Stimulated activated CD8-positive, alpha-beta memory T cell treated with anti-CD3 and anti-CD28 coated beads, Interleukin-12 subunit alpha, Interleukin-12 subunit beta, amount 100 ng/mL, for 24 hours (primary cell): ENCODE measurements around the gene OLFML1.
"Not testable (repeated sequence)": the region's sequence is repeated elsewhere in the genome, so short reads cannot be mapped to it uniquely, and the experiment has no call there.

Experiments
- DNase-seq: peaks from one replicate; pipeline ENCODE4 v3.0.0-alpha.2; 2020; ENCODE audit errors: extremely low read depth

The OLFML1 gene

DNA sequence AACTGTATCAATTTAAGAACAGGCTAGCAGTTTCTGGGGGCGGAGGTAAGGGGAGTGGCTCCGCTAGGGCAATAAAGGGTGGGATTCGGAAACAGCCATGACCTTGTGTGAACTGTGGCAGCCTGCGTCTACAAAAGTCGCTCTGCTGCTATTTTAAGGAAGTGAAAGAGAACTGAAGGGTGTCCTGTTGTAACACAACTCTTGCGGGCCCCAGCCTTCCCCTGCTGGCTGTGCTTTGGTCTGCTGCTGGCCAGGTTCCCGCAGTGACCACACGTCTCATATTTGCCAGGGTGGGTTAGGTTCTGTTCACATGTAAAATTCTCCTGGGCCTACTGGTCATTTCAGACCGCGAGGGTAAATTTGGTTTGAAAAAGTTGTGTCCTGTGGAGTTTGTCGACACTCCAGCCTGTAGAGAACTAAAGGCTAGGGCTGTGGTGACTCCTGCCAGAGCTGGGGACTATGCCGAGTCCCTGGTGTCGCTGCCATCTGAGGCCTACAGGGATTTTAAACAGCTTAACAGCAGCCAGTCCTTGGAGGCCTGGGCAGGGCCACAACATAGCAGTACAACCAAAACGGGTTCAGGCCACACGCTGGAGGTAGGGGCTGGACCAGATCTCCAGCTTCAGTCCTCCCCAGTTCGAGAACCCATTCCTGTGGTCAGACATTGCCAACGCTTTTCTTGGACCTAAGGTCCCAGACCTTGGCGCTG lies 27.4 kb downstream of the OLFML1 start:
- no peak for DNase-seq

DNA sequence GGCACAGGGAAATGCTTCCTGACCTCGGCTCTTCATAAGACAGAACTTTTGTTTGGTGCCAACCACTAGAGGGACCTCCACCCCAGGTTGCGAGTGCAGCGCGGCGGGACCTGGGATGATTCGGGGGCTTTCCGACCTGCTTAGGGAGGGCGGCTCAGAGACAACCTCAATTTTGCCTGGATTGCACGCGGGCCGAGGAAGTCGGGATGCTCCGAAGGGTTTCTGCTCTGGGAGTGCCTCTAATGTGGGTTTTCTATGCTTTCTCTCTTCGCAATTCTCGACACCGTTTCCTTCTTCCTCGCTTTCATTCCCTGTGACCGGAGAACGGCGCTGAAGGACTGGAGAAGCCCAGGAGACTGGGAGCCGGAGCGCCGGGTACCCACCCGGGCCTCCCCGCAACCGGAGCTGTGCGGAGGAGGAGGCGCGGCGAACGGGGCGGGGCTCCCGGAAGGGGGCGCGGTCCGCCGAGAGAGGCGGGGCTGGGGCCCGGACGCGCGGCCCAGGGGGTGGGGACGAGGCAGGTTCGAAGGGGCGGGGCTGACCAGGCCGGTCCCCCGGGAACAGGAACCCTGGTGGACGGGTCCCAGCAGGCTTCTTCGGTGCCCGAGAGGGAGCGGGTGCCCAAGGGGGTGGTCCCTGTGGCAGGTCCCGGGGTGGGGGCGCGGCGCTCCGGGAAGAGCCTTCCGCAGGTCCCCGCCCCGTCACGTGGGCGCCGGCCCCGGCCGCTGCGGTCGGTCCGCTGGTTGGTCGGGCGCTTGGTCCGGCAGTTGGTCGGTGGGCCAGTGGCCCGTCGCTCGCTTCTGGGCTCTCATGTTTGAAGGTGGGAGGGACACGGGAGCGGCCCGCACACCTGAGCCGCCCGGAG lies 28.2 kb downstream of the OLFML1 start, which contains the start of gene PPFIBP2:
Gene PPFIBP2, plus strand, starts transcription at position 766 of the 865 bp plus-strand sequence. CDS start 35,477 bp downstream, outside the sequence.
- DNase-seq, result peak; percentile 45

DNA sequence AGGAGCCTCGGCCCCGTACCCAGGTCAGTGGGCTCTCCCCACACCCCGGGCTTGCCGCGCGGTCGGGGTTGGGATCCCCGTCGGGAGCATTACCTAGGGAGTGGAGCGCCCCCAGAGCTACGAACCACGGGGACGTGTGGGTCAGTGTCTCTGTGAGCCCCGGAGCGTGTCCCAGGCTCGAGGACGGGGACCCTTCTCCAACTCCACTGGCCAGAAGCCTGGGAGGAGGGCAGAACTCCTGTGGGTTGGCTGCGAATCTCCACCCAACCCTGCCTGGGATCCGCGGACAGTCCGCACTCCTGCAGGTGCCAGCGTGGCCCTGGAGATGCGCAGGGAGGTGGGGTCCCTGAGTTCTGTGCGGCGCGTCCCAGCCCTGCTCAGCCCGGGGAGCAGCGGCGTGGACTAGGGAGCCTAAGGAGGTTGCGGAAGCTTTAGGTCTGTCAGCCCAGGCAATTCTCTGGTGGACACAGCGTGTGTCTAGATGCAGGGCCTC lies 28.8 kb downstream of the OLFML1 start:
- no peak for DNase-seq

DNA sequence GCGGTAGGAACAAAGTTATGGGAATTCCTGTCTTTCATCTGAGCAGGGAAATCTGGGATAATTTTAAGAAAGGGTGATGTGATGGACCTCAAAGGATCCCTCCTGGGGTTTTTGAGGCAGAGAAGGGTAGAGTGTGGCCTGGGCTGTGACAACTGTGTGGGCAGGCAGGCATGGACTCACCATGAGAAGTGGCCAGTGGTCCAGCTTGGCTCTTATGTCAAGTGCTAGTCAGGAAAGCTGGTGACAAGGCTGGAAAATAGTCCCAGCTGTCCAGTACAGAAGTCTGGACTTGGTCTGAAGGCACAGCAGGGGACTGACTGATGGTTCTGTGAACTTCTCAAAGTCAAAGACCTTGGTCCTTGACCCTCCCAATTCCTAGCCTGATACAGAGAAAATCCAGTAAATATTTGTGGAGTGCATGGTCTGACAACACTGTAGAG lies 30.2 kb downstream of the OLFML1 start:
- no peak for DNase-seq

DNA sequence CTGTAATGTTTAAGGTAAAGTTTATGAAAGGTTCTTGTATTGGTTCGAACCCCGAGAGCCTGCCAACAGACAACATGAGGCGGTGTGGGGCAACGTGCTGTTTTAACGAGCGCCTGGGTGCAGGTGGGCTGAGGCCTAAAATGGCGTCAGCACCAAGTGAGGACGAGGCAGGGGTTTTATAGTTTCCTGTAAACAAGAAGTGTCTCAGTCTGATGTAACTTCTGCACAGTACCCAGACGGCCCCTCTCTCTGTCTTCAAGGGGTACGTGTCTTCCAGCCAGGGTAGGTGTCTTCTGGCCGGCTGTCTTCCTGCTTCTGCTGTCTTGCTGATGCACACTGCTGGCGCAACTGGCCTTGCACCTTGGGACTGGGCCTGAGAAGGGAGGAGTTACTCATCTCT lies 31.2 kb downstream of the OLFML1 start:
- DNase-seq, result no peak

DNA sequence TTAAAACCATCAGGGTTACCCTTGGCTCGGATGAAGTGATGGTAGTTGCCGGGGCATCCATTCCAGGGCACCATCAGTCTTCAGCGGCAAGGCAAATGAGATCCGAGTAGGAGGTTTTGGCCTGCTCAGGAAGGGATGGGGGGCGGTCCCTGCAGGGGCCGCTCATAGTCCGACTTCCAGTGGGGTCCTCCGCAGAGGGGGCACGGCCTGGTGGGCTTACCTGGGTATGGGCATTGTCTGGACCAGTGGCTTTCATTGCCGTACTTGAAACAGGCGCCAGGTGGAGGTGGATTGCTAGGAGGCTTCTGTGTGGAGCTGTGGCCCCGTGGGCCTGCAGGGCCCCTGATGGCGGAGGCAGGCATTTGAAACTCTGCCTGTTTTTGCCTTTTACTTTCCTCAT lies 32.4 kb downstream of the OLFML1 start:
- not testable (repeated sequence) for DNase-seq

DNA sequence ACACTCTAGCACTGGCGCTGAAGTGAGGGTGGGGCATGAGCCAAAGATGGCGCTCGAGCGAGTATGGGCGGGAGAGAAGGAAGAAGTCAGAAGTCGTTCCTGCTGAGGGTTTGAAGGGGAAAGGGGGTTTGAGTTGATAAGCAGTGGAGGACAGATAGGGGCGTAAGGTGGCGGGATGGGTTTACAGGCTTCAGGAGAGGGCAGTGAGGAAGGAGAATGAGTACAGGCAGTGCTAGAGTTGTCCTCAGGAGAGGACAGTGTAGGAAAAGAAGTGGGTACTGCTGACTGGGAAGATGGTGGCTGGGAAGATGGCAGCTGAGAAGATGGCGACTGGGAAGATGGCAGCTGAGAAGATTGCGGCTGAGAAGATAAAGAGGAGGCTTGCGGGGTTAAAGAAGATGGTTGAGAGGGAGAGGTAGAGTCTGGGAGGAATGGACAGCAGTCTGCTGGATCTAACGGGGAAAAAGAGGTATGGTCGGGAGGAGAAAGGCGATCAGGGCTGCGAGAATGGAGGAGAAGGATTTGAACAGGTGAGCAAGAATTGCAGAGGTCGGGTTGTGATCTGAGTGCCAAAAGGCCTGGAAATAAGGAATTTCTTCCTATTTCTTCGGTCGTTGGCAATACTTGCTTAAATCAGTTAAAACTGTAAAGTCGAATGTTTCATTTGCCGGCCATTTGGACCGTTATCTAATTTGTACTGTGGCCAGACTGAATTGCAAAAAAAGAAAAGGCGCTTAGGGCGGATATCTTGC lies 33.7 kb downstream of the OLFML1 start:
- DNase-seq, result no peak

DNA sequence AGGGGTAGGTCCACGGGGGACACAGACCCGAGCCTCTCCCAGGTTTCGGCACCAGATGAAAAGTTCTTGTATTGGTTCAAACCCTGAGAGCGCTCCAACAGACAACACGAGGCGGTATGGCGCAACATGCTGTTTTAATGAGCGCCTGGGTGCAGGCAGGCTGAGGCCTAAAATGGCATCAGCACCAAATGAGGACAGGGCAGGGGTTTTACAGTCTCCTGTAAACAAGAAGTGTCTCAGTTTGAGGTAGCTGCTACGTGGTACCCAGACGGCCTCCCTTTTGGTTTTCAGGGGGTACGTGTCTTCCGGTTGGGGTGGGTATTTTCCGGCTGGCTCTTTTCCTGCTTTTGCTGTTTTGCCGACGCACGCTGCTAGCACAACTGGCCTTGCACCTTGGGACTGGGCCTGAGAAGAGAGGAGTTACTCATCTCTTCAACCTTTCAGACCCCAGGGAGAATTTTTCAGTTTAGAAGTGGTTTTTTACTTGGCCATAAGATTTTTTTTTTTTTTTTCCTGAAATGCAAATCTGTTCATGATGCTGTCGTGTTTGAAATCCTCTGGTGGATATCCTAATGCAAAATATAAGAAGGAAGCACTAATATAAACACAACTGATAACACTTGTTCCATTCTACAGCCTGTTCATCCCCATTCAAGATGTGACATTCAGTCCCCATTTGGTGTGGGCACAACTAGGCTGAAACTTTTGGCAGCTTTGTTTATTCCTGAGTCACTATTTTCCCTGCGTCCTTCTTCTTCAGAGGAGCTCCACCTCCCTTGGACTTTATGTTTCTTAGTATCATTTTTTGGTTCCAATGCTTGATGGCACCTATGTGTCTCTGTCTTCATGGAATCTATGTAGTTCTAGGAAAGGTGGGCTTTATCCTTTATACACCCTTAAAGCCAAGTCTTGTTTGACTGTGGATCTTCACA lies 35.0 kb downstream of the OLFML1 start:
- no peak for DNase-seq

DNA sequence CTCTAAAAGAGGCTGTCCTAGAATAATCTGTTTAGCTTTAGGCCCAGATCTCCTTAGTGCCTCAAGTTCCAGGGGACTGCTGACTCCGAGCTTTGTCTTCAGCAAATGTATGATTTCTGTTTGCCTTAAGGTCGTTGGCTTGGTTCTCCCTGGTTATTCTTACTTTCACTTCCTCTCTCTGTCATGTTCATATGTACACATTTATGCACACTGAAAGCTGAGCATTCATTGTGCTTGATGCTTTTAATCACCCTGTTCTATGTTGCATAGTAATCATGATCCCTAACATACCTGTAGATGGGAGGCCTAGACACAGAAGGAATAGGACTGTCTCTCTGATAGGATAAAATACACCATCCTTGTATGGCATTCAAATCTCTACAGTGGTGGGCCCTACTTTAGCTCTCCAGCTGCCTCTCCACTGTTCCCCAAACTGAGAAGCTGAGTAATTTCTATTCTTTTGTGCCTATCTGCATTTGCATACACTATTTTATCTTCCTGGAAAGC lies 35.7 kb downstream of the OLFML1 start:
- DNase-seq, result no peak

DNA sequence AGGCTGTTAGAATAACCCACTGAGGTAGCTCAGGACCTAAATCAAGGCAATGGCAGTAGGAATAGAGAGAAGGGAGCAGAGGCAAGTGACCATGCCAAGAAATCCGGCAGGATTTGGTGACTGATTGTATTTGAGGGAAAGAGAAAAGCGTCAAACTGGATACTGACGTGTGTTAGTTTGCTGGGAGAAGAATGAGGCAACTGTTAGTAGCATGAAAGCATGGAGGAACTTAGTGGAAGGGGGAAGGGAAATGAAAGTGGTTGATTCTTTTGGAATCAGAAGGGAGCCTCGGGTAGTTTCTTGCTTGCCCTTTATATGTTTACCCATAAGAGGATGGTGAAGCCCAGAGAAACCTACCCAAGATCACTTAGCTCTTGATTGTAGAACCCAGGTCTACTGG lies 36.8 kb downstream of the OLFML1 start:
- DNase-seq, result no peak

DNA sequence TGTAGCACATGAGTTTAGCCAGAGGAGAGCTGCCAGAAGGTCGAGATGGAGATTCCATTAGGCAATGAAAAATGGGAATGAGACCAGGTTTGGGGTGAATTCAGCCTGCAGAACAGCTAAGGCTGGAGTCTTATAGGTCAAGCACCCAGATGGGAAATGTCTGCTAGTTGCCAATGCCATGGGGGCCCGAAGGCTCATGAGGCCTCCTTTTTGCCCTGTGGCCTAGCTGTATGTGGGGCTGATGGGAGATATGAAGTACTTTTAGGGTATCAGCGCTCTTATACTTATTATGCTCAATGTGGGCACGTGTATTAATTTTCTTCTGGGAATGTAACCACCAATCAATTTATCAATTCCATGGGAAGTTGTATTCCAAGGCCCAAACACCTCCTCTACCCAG lies 37.2 kb downstream of the OLFML1 start:
- DNase-seq, result no peak

DNA sequence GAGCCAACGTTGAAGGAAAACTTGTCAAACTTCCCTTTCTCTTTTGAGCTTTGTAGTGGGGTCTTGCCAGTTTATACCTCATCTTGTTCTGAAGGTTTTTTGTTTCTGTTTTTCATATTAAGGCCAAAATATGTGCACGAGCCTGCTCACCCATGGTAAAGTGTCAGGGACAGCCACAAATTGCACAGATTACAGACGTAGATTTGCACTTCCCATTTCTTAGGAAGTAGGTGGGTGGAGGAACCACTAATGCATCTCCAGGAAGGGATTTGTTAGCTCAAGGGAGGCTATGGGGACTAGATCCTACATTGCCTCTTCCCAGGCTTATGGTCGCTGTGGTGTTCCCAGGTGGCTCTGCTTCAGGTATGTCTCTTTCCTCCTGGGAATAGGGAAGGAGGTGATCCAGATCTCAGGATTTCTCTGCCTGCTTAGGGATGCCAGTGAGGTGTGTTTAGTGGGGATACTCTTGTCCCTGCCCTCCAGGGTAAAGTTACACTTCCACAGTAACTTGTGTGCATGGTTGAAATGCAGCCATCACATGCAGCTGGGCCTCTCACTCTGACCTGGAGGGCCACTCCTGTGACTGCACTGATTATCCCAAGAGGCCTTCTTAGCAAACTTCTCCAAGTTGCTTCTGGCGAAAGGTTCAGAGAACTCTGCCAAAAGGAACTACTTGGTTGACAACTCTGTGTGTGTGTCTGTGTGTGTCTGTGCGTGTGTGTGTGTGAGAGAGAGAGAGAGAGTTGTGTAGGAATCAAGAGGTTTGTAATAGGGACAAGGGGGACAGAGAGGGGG lies 38.3 kb downstream of the OLFML1 start:
- no peak for DNase-seq

DNA sequence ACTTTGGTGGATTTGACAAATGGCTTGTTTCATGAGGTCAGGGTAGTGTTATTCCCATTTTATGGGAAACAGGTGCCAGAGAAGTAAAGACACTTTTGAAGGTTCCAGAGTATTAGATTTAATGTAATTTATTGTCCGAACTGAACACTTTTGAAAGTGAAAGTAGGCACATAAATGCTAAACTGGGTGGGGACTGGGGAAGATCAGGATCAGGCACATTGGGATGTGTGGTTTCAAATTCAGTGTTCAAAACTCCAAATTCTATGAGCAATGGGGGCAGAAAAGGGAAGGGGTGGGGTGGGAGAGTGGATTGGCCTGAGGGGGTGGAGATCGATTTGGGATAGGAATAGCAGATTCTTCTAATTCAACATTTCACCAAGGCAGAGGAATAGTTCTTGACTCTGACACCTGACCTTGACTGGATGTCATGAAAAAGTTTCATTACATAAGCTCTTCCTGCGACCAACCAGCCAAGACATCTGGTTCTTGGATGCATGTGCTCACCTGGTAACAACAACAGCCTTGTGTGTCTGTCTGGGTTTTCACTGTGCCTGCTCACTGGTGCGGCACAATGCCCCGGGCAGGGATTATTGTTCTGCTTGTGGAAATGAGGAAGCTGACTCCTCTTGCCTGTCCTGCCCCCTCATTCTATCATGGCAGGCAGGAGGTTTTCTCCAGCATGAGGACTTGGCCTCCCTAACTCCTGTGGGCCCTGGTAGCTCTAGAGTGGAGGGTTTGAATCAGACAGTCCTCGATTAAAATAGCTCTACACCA lies 39.3 kb downstream of the OLFML1 start:
- no peak for DNase-seq

DNA sequence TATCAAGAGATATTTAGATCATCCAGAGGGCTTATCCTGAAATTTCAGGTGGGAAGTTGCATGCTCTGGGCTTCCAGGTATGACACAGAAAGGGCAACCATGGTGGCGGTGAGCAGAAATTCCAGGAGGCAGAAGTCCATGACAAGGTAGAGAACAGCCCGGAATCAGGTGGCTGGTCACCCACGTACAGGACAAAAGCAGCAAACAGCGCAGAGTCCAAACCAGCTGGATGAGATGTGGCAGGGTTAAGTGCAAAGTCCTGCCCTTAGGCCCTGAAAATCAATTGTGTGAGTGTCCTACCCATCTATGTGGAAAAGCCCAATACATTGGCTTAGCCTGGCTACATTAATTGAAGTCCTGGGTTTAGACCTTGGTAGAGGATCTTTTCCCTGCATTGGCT lies 40.1 kb downstream of the OLFML1 start:
- DNase-seq, result no peak

DNA sequence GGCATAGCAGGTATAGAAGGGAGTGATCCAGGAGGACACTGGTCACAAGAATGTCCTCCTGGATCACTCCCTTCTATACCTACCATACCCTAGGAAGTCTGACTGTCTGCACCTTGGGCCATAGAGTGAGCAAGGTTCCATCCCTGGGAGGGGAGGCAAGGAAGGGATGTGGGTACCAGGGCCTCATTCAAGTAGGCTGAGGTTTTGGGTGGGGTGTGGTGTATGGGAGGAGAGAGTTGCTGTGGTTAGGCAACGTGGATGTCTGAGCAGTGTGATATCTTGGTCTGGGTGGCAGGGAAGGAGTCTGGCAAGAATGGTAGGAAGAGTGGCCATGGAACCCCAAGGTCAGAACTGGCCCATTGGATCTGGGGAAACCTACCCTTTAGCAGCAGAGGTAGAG lies 41.7 kb downstream of the OLFML1 start:
- DNase-seq, result no peak

DNA sequence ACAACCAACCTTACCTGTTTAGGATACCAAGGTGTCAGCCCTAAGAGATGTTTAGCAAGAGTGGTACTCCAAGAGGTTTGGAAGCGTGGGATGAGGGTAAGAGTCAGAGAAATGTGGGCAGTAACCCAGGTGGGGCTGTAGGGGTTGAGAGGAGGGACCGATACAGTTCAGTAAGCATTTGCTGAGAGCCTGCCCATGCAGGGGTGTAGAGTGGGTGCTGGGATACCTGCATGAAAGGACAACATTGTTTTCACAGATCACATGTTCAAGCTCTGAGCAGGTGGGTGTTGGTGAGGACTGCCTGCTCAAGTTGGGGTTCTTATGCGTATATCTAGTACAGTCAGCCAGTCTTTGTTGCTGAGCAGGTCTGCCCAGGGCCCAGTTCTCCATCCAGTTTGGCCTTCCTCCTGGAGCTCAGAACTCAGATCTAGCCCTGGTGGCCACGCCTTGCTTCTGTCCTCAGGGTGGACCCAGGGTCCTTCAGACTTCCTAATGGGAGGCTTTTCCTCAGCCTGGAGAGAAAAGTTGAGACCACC lies 43.3 kb downstream of the OLFML1 start:
- DNase-seq, result no peak

DNA sequence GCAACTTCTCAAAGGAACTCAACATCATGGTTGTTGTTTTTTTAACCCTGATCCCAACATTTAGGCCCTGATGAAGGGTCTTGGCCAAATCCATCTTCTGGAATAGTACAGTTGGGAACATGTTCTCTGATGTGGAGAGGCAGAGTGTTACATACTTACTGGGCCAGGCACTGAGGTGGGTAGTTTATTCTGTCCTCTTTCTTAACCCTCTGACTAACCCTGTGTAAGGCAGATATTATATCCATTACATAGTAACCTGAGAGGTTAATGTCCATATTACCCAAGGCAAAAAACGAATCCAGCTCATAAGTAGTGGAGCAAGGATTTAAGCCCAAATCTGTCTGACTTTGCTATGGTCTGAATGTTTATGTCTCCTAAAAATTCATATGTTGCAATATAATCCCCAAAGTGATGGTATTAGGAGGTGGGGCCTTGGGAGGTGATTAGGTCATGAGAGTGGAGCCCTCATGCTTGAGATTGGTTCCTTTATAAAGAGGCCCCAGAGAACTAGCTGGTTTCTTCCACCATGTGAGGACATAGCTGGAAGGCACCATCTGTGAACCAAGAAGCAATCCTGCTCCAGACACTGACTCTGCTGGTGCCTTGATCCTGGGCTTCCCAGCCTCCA lies 44.8 kb downstream of the OLFML1 start:
- DNase-seq, result no peak

DNA sequence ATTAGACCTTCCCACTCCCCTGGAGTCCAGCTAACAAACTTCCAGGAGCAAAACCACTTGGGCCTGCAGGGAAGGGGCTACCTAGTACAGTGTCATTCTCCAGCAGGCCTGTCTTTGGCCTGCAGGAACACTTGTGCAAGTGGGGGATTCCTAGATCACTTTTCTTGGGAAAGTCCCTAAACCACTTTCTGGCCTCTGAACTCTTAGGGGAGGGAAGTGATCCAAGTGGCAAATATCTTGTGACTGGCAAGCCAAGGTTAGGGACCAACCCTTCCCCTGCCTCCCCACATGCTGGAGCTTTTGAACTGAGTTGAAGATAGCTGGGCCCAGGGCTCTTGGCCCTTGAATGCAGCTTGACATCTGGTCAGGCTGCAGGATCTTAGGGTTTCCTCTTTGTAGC lies 45.7 kb downstream of the OLFML1 start:
- no peak for DNase-seq
